Karpas-422 (cell line): ENCODE measurements around the gene TMEM151A. TPM values are rescaled to one million over a fixed set of nuclear protein-coding genes. Genes with fewer than 3 reads are reported as not detected.

Source experiments
- DNase-seq: peaks from one replicate; pipeline ENCODE4 v3.0.0-alpha.2; 2015
- H2AFZ ChIP-seq: fragments of 200-600 bp; sonication (generic); 2 replicates; pipeline ENCODE4 v1.6.1; 2014; ENCODE audit warnings: antibody characterized with exemption, low read length, mixed read lengths
- H3K27ac ChIP-seq: fragments of 200-600 bp; sonication (generic); 2 replicates; pipeline ENCODE4 v1.5.1; 2014; ENCODE audit warnings: mild to moderate bottlenecking, low read length, moderate library complexity
- H3K27me3 ChIP-seq: fragments of 200-600 bp; sonication (generic); 2 replicates; pipeline ENCODE4 v1.6.1; 2014; ENCODE audit warnings: low read length, mixed read lengths
- H3K36me3 ChIP-seq: fragments of 200-600 bp; sonication (generic); 2 replicates; pipeline ENCODE4 v1.6.1; 2014; ENCODE audit warnings: low read length, mixed read lengths; ENCODE audit not compliant: insufficient read depth
- H3K4me1 ChIP-seq: fragments of 200-600 bp; sonication (generic); 2 replicates; pipeline ENCODE4 v1.6.1; 2014; ENCODE audit warnings: mild to moderate bottlenecking, low read length, mixed read lengths
- H3K4me2 ChIP-seq: fragments of 200-600 bp; sonication (generic); 2 replicates; pipeline ENCODE4 v1.6.1; 2014; ENCODE audit warnings: low read length, low read depth, mild to moderate bottlenecking; ENCODE audit not compliant: poor library complexity, severe bottlenecking
- H3K4me3 ChIP-seq: fragments of 200-600 bp; sonication (generic); 2 replicates; pipeline ENCODE4 v1.5.1; 2014; ENCODE audit warnings: mild to moderate bottlenecking, antibody characterized with exemption, low read length, mixed read lengths
- H3K79me2 ChIP-seq: fragments of 200-600 bp; sonication (generic); 2 replicates; pipeline ENCODE4 v1.6.1; 2014; ENCODE audit warnings: mild to moderate bottlenecking, low read length, mixed read lengths
- H3K9ac ChIP-seq: fragments of 200-600 bp; sonication (generic); 2 replicates; pipeline ENCODE4 v1.6.0; 2014; ENCODE audit warnings: low read length
- H3K9me2 ChIP-seq: fragments of 200-600 bp; sonication (generic), shearing (Covaris generic); replicated peaks from 2 replicates; pipeline ENCODE4 v1.6.0; 2014; ENCODE audit warnings: mild to moderate bottlenecking, low read length, moderate library complexity; ENCODE audit not compliant: insufficient read depth
- H3K9me3 ChIP-seq: fragments of 300-700, 200-600 bp; sonication (generic); 2 replicates; pipeline ENCODE4 v1.6.1; 2014; ENCODE audit warnings: low read length, mixed read lengths
- H4K20me1 ChIP-seq: fragments of 200-600 bp; sonication (generic); 2 replicates; pipeline ENCODE4 v1.6.1; 2014; ENCODE audit warnings: mild to moderate bottlenecking, antibody characterized with exemption, low read length, low read depth; ENCODE audit not compliant: insufficient read depth
- total RNA-seq: library from RNA; depleted of rRNA; stranded (reverse); fragments of >200 nt; shearing (Covaris generic); gene quantifications from 2 replicates; pipeline ENCODE4 v1.2.3, GENCODE V29; 2014; ENCODE audit warnings: low replicate concordance

Gene TMEM151A
- total RNA-seq, 1 experiment from 2014 or later = not detected

DNA sequence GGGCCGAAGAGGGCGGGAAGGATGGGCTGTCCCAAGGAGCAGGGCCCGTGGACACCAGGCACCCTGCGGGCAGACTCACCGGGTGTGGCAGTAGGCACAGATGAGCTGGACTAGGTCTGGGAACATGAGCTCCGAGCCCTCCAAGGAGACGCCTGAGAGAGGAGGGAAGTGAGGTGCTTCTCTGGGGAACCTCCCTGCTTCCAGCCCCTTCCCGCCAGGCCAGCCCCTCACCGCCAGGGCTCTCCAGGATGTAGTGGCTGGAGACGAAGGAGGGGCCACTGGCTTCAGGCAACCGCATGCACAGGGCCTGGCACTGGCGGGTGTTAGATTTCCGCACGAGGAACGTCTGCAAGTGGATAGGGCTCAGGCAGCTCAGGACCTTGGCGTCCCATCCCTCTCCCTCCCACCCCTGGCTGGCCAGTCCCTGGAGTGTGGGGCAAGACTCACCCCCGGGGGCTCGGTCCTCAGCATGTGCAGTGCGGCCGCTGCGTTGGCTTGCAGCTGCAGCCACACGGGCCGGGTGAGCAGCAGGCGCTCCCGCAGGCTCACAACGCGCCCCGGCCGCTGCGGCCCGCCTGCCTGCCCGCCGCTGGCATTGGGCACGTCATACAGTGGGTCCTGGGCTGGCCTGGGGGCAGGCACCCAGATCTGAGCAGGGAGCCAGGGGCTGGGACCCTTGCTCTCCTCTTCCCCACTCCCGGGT lies 44.0 kb downstream of the TMEM151A start:
- Histone ChIP-seq H3K36me3 (no peaks in the 10 kb centered on the region), H3K4me3 (no peak overlapping the region), H2AFZ (no peak overlapping the region), H3K9ac (no peak overlapping the region), H3K79me2 (no peaks in the 10 kb centered on the region), H3K27me3 (no peaks in the 10 kb centered on the region), H3K4me2 (peak overlapping the region; percentile 20), H3K27ac (no peak overlapping the region), H4K20me1 (no peaks in the 10 kb centered on the region), H3K9me2 (no peaks in the 10 kb centered on the region), H3K9me3 (no peaks in the 10 kb centered on the region), H3K4me1 (peaks cover 20% of the 10 kb centered on the region)
- no peak for DNase-seq

DNA sequence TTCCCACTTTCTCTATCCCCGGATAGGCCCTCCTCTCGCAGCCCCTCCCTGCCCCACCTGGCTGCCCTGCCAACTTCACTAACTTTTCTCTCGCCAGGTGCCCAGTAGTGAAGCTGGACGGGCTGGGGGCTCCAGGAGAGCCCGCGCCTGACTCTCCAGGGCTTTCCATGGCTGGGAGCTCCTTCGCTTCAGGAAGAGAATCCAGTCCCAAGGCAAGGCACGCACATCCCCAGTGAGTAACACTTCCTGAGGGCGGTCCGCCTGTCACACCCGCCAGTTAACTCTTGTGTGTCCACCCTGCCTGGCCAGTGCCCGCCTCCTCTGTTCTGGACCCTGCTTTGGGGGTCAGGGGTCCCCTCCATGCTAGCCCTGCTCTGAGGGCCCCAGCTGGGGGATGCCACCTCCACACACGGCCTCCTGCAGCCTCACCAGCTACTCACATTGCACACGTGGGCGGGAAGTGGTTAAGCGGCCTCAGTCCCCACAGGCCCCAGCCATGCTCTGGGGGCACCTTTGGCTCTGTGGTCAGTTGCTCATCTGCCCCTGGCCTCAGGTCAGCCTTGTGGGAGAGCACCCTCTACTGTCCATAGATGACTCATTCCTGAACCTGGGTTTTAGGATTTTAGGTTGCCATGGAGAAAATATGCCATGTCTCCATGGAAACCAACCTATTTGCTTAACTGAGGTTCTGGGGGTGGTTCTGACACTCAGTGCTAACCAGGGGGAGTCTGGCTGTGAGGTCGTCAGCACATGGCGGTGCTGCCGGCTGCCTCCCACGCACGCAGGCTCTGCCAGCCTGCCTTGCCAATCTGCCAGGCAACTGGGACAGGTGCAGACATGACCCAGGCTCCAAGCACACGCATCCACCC lies 44.8 kb downstream of the TMEM151A start, which contains the start of gene RIN1:
Gene RIN1 (minus strand): TSS at position 201 of the 869 bp plus-strand sequence. CDS start 32 bp downstream, at position 169.
- Histone ChIP-seq H3K4me1 (peaks cover 20% of the 10 kb centered on the region), H3K36me3 (no peaks in the 10 kb centered on the region), H3K9me3 (no peaks in the 10 kb centered on the region), H3K9me2 (no peaks in the 10 kb centered on the region), H3K79me2 (no peaks in the 10 kb centered on the region), H3K9ac (peak within 1 kb of the TSS; percentile 18), H3K4me2 (peak within 1 kb of the TSS; percentile 20), H2AFZ (no peak within 1 kb of the TSS), H4K20me1 (no peaks in the 10 kb centered on the region), H3K27ac (no peak within 1 kb of the TSS), H3K4me3 (no peak within 1 kb of the TSS), H3K27me3 (no peaks in the 10 kb centered on the region)
- peak; percentile 81 for DNase-seq

GRCh38 chr11:66337103-66337899 lies 45.6 kb downstream of the TMEM151A start:
- no peak overlapping the region for H3K27ac ChIP-seq
- no peaks in the 10 kb centered on the region for H3K9me2 ChIP-seq
- no peak overlapping the region for H2AFZ ChIP-seq
- no peaks in the 10 kb centered on the region for H3K79me2 ChIP-seq
- no peak for DNase-seq
- H3K4me3 ChIP-seq = no peak overlapping the region
- H3K4me1 ChIP-seq = peaks cover 20% of the 10 kb centered on the region
- H3K36me3 ChIP-seq = no peaks in the 10 kb centered on the region
- no peaks in the 10 kb centered on the region for H3K9me3 ChIP-seq
- peak overlapping the region; percentile 20 for H3K4me2 ChIP-seq
- H4K20me1 ChIP-seq = no peaks in the 10 kb centered on the region
- H3K27me3 ChIP-seq = no peaks in the 10 kb centered on the region
- peak overlapping the region; percentile 18 for H3K9ac ChIP-seq

GRCh38 chr11:66338276-66339161 lies 46.8 kb downstream of the TMEM151A start:
- peaks cover 9% of the 10 kb centered on the region for H3K79me2 ChIP-seq
- H4K20me1 ChIP-seq = peaks cover 4% of the 10 kb centered on the region; the same call in 1 of the 2 replicates
- no peak overlapping the region for H3K9ac ChIP-seq
- H3K27ac ChIP-seq = no peak overlapping the region
- no peak overlapping the region for H3K4me2 ChIP-seq
- H3K27me3 ChIP-seq = no peaks in the 10 kb centered on the region
- H3K36me3 ChIP-seq = no peaks in the 10 kb centered on the region
- H3K9me2 ChIP-seq = no peaks in the 10 kb centered on the region
- no peak for DNase-seq
- no peaks in the 10 kb centered on the region for H3K9me3 ChIP-seq
- H3K4me3 ChIP-seq = no peak overlapping the region
- no peak overlapping the region for H2AFZ ChIP-seq
- peaks cover 26% of the 10 kb centered on the region for H3K4me1 ChIP-seq

DNA sequence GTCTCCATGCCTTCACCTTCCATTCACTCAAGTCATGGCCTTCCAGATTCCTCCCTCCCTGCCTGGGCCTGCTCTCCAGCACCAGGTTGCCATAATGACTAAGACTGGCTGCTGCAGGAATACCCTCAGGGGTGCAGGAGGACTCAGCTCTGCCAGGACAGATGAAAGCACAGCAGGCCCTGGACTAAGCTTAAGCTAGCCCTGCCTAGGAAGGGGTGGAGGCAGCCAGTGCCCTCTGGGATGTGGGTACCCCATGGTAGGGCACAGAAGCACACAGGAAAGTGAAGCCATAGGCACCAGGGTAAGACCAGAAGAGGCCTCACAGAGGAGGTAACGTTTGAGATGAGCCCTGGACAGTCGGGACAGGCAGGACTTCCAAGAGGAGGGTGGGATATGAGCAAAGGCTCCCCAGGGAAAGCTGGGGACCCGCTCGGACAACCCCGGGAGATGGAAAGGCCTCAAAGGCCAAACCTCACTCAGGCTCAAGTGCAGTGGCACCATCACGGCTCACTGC lies 47.5 kb downstream of the TMEM151A start:
- Histone ChIP-seq H4K20me1 (peaks cover 11% of the 10 kb centered on the region; the same call in 1 of the 2 replicates), H3K36me3 (no peaks in the 10 kb centered on the region), H3K4me3 (no peak overlapping the region), H3K79me2 (peaks cover 16% of the 10 kb centered on the region), H3K27me3 (no peaks in the 10 kb centered on the region), H2AFZ (no peak overlapping the region), H3K4me1 (peaks cover 33% of the 10 kb centered on the region), H3K27ac (no peak overlapping the region), H3K9me3 (no peaks in the 10 kb centered on the region), H3K9me2 (no peaks in the 10 kb centered on the region), H3K4me2 (no peak overlapping the region), H3K9ac (no peak overlapping the region)
- DNase-seq = no peak

DNA sequence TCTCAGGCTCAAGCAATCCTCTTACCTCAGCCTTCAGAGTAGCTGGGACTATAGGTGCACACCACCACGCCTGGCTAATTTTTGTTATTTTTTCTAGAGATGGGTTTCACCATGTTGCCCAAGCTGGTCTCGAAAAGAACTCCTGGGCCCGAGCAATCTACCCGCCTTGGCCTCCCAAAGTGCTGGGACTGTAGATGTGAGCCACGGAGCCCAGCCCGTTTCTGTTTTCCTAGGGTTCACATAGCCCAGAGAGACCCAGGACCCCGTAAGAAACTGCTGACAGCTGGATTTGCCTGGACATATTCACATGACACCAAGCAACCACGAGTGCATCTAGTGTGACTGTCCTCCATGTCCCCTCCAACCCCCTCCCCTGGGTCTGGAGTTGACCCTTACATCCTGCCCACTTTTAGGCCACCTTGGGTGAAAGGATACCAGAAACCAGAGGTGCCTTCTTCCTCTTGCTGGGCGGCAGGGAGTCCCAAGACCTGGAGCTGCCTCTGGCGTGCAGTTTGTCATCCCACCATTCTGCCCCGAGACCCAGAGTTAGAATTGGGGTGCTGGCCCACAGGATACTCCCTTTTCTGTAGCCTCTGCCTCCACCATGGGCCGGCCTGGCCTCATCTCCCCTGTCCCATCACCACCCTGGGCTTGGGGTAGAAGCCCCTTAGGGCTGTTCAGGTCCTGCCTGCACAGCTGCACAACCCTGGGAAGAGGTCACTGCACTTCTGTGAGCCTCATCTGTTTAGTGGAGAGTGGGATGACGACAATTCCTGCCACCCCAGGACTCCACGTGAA lies 48.2 kb downstream of the TMEM151A start:
- Histone ChIP-seq H3K27ac (no peak overlapping the region), H3K27me3 (no peaks in the 10 kb centered on the region), H3K36me3 (no peaks in the 10 kb centered on the region), H4K20me1 (peaks cover 16% of the 10 kb centered on the region; the same call in 1 of the 2 replicates), H2AFZ (no peak overlapping the region), H3K4me1 (peaks cover 34% of the 10 kb centered on the region), H3K9ac (no peak overlapping the region), H3K79me2 (peaks cover 23% of the 10 kb centered on the region), H3K9me2 (no peaks in the 10 kb centered on the region), H3K4me2 (no peak overlapping the region), H3K4me3 (no peak overlapping the region), H3K9me3 (no peaks in the 10 kb centered on the region)
- no peak for DNase-seq
